Measurements from ENCODE around the gene NECAB2.

DNA sequence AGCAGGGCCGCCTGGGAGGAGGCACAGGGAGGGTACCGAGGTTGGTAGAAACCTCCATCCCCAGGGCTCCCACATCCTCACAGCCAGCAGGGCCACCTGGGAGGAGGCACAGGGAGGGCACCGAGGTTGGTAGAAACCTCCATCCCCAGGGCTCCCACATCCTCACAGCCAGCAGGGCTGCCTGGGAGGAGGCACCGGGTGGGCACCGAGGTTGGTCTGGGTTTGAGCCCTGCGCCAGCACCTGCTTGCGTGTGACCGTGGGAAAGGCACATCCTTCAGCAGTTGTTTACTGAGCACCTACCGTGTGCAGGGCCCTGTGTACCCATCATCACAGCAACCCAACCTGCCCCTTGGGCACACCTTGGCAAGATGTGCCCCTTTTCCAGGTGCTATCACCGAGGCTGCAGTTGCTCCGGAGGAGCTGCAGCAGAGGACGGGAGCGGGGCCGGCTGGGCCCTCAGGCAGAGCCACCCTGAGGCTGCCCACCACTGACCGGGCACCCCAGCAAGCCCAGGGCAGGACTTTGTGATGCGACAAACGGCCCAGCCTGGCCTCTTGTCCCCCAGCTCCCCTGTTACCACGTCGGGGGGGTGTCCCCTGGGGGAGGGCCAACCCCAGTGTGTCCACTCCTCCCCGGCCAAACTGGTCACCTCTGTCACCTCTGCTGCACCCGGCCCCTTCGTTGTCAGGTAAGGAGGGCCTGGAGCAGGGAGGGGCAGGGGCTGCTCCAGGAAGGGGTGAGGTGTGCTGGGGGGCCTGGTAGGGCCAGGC is 37.1 kb upstream of the NECAB2 start:
- TF ChIP-seq, protein P1, sequence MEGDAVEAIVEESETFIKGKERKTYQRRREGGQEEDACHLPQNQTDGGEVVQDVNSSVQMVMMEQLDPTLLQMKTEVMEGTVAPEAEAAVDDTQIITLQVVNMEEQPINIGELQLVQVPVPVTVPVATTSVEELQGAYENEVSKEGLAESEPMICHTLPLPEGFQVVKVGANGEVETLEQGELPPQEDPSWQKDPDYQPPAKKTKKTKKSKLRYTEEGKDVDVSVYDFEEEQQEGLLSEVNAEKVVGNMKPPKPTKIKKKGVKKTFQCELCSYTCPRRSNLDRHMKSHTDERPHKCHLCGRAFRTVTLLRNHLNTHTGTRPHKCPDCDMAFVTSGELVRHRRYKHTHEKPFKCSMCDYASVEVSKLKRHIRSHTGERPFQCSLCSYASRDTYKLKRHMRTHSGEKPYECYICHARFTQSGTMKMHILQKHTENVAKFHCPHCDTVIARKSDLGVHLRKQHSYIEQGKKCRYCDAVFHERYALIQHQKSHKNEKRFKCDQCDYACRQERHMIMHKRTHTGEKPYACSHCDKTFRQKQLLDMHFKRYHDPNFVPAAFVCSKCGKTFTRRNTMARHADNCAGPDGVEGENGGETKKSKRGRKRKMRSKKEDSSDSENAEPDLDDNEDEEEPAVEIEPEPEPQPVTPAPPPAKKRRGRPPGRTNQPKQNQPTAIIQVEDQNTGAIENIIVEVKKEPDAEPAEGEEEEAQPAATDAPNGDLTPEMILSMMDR (IDR thresholded peaks at IDR 0.05; ENCODE audit: control extremely low read depth in 1 of 3, insufficient read depth in 1 of 3, low read depth in 1 of 3, low read length in 3 of 3), result no peak
- TF ChIP-seq TAF7 (optimal IDR thresholded peaks at IDR 0.05; ENCODE audit: borderline replicate concordance, low read depth, low read length), result no peak
